NB4 (cell line): Measurements from ENCODE around the gene FGF12.

ENCODE experiments used
- CTCF ChIP-seq: IDR thresholded peaks from one replicate; pipeline ENCODE4 v1.5.1; 2012; ENCODE audit warnings: low read depth, low read length
- POLR2A ChIP-seq: IDR thresholded peaks from 2 replicates; pipeline ENCODE4 v1.6.1; 2011; ENCODE audit warnings: mild to moderate bottlenecking; ENCODE audit not compliant: insufficient read length; ENCODE audit errors: extremely low read depth

GRCh38 chr3:192710366-192710765, 17.0 kb downstream of the FGF12 start:
- no peak for TF ChIP-seq CTCF
- no peak for TF ChIP-seq POLR2A
